Measurements from ENCODE around the gene ENPP7. TPM values are rescaled to one million over a fixed set of nuclear protein-coding genes. Genes with fewer than 3 reads are reported as not detected.

Gene ENPP7
- total RNA-seq, 1 experiment from 2014 or later: not detected

- Histone ChIP-seq H3K27me3 (peaks cover 23% of the 10 kb centered on the region), H3K4me1 (no peaks in the 10 kb centered on the region), H3K27ac (no peak overlapping the region), H3K9me3 (replicated peaks) (no peaks in the 10 kb centered on the region), H3K36me3 (no peaks in the 10 kb centered on the region), H3K4me3 (no peak overlapping the region)
- DNase-seq: no peak
Measured at GRCh38 chr17:79733692-79734070, 2.9 kb downstream of the ENPP7 start.

- Histone ChIP-seq H3K9me3 (replicated peaks) (no peaks in the 10 kb centered on the region), H3K4me3 (no peak overlapping the region), H3K27me3 (peaks cover 35% of the 10 kb centered on the region), H3K36me3 (no peaks in the 10 kb centered on the region), H3K27ac (no peak overlapping the region), H3K4me1 (peaks cover 8% of the 10 kb centered on the region; the same call in 1 of the 2 replicates)
- no peak for DNase-seq
Measured at GRCh38 chr17:79735096-79735495, 4.4 kb downstream of the ENPP7 start.

DNA sequence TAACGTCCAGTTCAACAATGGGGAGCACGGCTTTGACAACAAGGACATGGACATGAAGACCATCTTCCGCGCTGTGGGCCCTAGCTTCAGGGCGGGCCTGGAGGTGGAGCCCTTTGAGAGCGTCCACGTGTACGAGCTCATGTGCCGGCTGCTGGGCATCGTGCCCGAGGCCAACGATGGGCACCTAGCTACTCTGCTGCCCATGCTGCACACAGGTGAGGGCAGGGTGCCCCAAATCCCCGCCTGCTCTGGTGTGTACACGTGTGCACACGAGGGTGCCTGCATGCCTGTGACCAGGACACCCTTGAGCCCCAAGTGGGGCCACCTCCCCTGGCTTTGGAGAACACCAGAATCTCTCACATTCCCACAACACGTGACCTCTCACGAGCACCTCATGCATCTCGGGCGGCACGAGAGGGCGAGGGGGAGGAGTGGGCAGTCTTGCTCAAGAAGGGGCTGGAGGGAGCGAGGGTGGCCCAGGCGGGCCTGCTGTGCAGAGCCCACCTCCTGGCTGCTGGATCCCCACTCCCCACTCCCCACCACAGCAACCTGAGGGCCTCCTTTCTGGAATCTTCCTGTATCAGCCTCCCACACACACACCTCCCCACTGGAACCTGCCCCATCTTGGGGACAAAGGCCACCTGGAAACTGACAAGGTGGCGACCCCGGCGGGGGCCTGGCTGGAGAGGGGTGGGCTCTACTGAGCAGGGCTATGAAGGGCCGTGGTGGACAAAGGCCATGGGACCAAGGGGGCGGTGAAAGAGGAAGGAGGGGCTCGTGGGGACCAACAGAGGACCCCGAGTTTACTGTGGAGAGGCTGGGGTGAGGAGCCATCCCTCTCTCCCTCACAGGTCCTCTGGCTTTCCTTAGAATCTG lies 6.5 kb downstream of the ENPP7 start:
- Histone ChIP-seq H3K27ac (no peak overlapping the region), H3K4me1 (peaks cover 11% of the 10 kb centered on the region; the same call in 1 of the 2 replicates), H3K4me3 (no peak overlapping the region), H3K36me3 (no peaks in the 10 kb centered on the region), H3K27me3 (peaks cover 41% of the 10 kb centered on the region), H3K9me3 (replicated peaks) (no peaks in the 10 kb centered on the region)
- no peak for DNase-seq

- Histone ChIP-seq H3K36me3 (no peaks in the 10 kb centered on the region), H3K9me3 (replicated peaks) (no peaks in the 10 kb centered on the region), H3K27me3 (peaks cover 41% of the 10 kb centered on the region), H3K27ac (no peak overlapping the region), H3K4me1 (peaks cover 11% of the 10 kb centered on the region; the same call in 1 of the 2 replicates), H3K4me3 (no peak overlapping the region)
- DNase-seq: no peak
Measured at GRCh38 chr17:79737922-79738578, 7.3 kb downstream of the ENPP7 start.

DNA sequence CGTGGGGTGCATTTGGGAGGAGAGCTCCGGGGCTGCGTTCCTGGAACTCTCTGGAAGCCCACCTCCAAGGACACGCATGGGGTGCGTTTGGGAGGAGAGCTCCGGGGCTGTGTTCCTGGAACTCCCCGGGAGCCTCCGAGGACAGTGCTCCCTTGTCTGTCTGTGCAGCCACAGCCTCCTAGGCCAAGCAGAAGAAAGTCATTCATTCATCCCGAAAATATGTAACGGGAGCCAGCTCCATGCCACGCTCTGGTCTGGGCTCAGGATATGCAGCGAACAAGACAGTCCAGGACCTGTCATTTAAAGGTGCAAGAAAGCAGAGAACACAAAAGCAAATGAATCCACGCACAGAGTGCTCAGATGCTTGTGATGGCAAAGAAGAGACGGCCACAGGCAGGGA lies 7.9 kb downstream of the ENPP7 start:
- Histone ChIP-seq H3K27me3 (peaks cover 39% of the 10 kb centered on the region), H3K27ac (no peak overlapping the region), H3K4me3 (no peak overlapping the region), H3K4me1 (peaks cover 11% of the 10 kb centered on the region; the same call in 1 of the 2 replicates), H3K36me3 (no peaks in the 10 kb centered on the region), H3K9me3 (replicated peaks) (no peaks in the 10 kb centered on the region)
- no peak for DNase-seq

DNA sequence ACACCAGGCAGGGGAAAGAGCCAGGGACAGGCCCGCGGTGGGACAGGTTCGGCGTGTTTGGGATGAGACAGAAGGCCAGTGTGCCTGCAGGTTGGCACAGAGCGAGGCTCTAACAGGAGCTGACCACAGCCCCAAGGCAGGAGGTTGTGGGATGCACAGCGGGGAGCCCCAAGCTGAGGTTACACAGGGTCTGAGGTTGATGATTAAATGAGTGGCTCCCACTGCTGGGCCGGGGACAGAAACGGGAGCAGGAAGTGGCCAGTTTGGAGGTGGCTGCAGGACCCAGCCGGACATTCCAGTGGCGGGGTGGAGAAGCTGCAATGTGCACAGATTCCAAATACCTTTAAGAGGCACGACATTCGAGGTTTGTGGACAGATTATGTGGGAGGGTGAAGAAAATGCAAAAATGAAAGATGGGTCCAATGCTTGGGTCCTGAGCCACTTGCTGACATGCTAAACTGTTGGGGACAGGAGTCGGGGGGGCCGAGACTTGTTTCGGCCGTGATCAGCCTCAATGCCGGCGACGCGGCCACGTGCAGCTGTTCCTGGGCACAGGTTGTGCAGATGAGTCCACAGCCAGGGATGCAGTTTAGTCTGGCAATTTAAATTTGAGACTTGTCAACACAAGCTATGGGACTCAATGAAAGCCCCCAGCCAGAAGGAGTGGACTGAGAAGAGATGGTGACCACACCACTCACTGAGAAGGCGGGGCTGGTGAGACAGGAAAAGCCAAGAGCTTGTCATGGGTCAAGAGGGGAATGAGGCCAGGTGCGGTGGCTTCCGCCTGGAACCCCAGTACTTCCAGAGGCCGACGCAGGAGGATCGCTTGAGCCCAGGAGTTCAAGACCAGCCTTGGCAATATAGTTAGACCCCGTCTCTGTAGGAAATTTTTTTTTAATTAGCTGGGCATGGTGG lies 8.7 kb downstream of the ENPP7 start:
- Histone ChIP-seq H3K36me3 (no peaks in the 10 kb centered on the region), H3K27me3 (peaks cover 38% of the 10 kb centered on the region)
- peak; percentile 66 to 72 for DNase-seq

DNA sequence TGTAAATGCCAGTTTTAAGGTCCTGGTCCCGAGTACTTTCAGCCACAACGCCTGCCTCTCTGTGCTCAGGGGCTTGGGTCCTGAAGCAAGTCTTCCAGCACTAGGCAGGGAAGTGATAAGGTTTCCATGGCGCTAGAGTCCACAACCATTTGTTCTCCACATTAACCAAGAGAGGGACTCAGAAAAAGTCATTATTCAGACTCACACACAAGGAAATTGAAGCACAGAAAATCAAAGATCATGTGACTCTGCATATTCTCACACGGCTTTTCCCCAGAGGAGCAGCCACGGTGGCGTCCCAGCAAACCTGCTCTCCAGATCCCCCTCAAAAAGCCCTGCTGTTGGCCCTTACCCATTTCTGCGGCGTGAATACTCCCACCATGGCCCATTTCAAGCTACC lies 9.7 kb downstream of the ENPP7 start:
- Histone ChIP-seq H3K4me3 (no peak overlapping the region), H3K36me3 (no peaks in the 10 kb centered on the region), H3K27ac (no peak overlapping the region), H3K27me3 (peaks cover 44% of the 10 kb centered on the region), H3K4me1 (peaks cover 11% of the 10 kb centered on the region; the same call in 1 of the 2 replicates), H3K9me3 (replicated peaks) (no peaks in the 10 kb centered on the region)
- DNase-seq: no peak

More for the DNA sequence above, 8.7 kb downstream of the ENPP7 start:
- Histone ChIP-seq H3K9me3 (replicated peaks) (no peaks in the 10 kb centered on the region), H3K4me3 (no peak overlapping the region), H3K27ac (no peak overlapping the region), H3K4me1 (peaks cover 11% of the 10 kb centered on the region; the same call in 1 of the 2 replicates)

- Histone ChIP-seq H3K27ac (no peak overlapping the region), H3K4me1 (peaks cover 11% of the 10 kb centered on the region; the same call in 1 of the 2 replicates), H3K9me3 (replicated peaks) (no peaks in the 10 kb centered on the region), H3K4me3 (no peak overlapping the region), H3K36me3 (no peaks in the 10 kb centered on the region), H3K27me3 (peaks cover 48% of the 10 kb centered on the region)
- DNase-seq: no peak
Measured at GRCh38 chr17:79741401-79741750, 10.6 kb downstream of the ENPP7 start.

- Histone ChIP-seq H3K4me1 (peaks cover 11% of the 10 kb centered on the region; the same call in 1 of the 2 replicates), H3K27me3 (peaks cover 47% of the 10 kb centered on the region), H3K27ac (no peak overlapping the region), H3K36me3 (no peaks in the 10 kb centered on the region), H3K9me3 (replicated peaks) (no peaks in the 10 kb centered on the region), H3K4me3 (no peak overlapping the region)
- DNase-seq: peak; percentile 78 to 88
Measured at GRCh38 chr17:79741751-79742588, 11.2 kb downstream of the ENPP7 start.

DNA sequence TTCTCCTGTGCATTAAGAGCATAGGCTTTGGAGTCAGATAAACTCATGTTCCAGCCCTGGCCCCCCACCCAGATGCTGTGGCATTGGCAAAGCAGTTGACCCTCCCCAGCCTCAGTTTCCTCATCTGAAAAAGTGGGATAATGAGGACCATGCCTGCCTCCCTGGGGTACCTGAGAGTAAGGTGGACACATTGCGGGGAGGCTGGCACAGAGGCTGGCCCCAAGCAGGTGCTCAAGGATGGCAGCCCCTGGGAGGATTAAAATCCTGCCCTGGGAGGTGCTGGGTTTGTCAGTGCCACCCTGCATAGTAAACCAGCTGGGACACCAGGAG lies 11.8 kb downstream of the ENPP7 start:
- no peak overlapping the region for H3K27ac ChIP-seq
- peaks cover 11% of the 10 kb centered on the region; the same call in 1 of the 2 replicates for H3K4me1 ChIP-seq
- no peaks in the 10 kb centered on the region for H3K36me3 ChIP-seq
- no peak for DNase-seq
- H3K27me3 ChIP-seq: peaks cover 47% of the 10 kb centered on the region
- no peaks in the 10 kb centered on the region for H3K9me3 ChIP-seq (replicated peaks)
- H3K4me3 ChIP-seq: no peak overlapping the region

DNA sequence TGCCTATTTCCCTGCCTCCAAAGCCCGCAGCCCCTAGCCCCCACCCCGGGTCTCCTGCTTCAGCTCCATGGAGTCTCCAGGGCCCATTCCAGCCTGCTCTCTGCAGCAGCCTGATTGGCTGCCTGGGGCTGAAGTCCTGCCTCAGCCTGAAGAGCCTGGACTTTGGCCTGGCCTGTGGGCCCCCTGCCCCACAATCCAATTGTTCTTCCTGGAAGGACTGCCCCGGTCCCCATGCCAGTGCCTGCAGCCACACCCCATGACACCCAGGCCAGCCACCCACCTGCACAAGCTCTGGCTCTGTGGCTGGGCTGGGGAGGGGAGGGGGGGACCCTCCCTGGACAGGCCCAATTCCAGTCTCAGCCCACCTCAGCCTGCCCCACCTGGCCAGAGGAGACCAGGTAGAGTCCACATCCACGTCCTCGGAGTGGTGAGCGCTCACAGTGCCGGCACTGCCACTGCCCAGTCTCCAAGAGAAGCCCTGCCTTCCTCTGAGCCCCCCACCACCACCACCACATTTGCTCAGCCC lies 12.3 kb downstream of the ENPP7 start:
- peaks cover 42% of the 10 kb centered on the region for H3K27me3 ChIP-seq
- no peaks in the 10 kb centered on the region for H3K36me3 ChIP-seq
- no peak overlapping the region for H3K27ac ChIP-seq
- peaks cover 11% of the 10 kb centered on the region; the same call in 1 of the 2 replicates for H3K4me1 ChIP-seq
- H3K4me3 ChIP-seq: no peak overlapping the region
- H3K9me3 ChIP-seq (replicated peaks): no peaks in the 10 kb centered on the region
- no peak for DNase-seq

DNA sequence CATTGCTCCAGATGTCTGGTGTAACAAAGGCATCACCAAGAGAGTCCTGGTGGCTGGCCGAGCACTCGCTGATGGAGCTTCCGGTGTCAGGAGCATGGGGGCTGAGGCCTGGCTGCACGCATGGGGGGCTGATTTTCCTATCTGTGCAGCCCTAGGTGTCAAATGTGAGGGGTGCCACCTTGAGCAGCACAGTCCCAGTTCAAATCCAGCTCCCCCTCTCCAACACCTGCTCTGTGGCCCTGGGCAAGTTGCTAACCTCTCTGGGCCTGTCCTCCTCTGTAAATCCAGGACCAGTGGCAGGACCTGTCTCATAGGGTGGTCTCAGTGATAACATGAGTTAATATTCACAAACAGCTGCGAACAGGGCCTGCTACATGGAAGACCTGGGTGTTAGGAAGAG lies 12.9 kb downstream of the ENPP7 start:
- DNase-seq: peak in 1 of 2 experiments; percentile 33
- no peaks in the 10 kb centered on the region for H3K36me3 ChIP-seq
- H3K27me3 ChIP-seq: peaks cover 41% of the 10 kb centered on the region

GRCh38 chr17:79745641-79746105 lies 14.9 kb downstream of the ENPP7 start:
- Histone ChIP-seq H3K36me3 (no peaks in the 10 kb centered on the region), H3K4me1 (no peaks in the 10 kb centered on the region; the same call in 1 of the 2 replicates), H3K9me3 (replicated peaks) (no peaks in the 10 kb centered on the region), H3K4me3 (no peak overlapping the region), H3K27ac (no peak overlapping the region), H3K27me3 (peaks cover 30% of the 10 kb centered on the region)
- DNase-seq: no peak

More for the DNA sequence above, 12.9 kb downstream of the ENPP7 start:
- Histone ChIP-seq H3K27ac (no peak overlapping the region), H3K9me3 (replicated peaks) (no peaks in the 10 kb centered on the region), H3K4me1 (peaks cover 11% of the 10 kb centered on the region; the same call in 1 of the 2 replicates), H3K4me3 (no peak overlapping the region)
